ENCODE results near the gene PEF1.

DNA sequence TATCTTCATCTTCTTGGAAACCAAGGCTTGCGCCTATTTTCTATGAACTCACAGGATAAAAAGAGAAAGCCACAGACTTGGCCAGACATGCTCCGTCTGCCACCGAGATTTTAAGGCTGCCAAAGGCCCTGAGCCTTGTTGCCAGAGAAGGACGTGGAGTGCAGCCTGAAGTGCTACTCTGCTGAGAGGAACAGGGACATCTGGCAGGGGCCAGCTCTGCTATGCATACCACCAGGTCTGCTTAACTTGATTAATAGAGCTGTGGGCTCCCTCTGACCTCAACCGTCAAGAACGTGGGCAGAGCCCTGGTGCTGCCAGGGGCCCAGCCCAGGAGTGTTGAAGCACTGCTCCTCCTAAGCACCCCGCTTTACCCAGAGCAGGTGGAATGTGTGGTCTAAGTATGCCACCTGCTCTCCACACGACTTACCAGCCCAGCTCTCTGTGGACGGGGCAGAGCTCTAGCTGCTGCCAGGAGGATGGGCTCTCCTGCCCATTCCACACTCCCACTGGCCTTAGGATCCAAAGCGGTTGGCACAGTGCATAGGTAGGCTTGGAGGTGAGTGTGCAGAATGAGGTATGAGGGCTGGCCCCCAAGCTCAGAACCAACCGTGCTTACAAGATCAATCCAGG lies 16.6 kb downstream of the PEF1 start:
- TF ChIP-seq, protein P1, sequence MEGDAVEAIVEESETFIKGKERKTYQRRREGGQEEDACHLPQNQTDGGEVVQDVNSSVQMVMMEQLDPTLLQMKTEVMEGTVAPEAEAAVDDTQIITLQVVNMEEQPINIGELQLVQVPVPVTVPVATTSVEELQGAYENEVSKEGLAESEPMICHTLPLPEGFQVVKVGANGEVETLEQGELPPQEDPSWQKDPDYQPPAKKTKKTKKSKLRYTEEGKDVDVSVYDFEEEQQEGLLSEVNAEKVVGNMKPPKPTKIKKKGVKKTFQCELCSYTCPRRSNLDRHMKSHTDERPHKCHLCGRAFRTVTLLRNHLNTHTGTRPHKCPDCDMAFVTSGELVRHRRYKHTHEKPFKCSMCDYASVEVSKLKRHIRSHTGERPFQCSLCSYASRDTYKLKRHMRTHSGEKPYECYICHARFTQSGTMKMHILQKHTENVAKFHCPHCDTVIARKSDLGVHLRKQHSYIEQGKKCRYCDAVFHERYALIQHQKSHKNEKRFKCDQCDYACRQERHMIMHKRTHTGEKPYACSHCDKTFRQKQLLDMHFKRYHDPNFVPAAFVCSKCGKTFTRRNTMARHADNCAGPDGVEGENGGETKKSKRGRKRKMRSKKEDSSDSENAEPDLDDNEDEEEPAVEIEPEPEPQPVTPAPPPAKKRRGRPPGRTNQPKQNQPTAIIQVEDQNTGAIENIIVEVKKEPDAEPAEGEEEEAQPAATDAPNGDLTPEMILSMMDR (IDR thresholded peaks at IDR 0.05; ENCODE audit: low read length): no peak
- TF ChIP-seq EZH2 (optimal IDR thresholded peaks at IDR 0.05; ENCODE audit: low read depth, low read length): no peak
